Measurements from ENCODE around the gene SIX4.

The SIX4 gene

GRCh38 chr14:60722107-60722356 lies 2.1 kb downstream of the SIX4 start:
- DNase-seq (ENCODE audit: low read depth) = no peak

GRCh38 chr14:60721326-60722106 lies 2.6 kb downstream of the SIX4 start:
- DNase-seq (ENCODE audit: low read depth) = no peak

GRCh38 chr14:60720962-60721325 lies 3.2 kb downstream of the SIX4 start:
- no peak for DNase-seq (ENCODE audit: low read depth)

- DNase-seq (ENCODE audit: low read depth) = no peak
Measured at GRCh38 chr14:60720391-60720790, 3.8 kb downstream of the SIX4 start.

- no peak for DNase-seq (ENCODE audit: low read depth)
Measured at GRCh38 chr14:60713513-60713912, 10.6 kb downstream of the SIX4 start.

GRCh38 chr14:60710494-60710893 lies 13.7 kb downstream of the SIX4 start:
- DNase-seq (ENCODE audit: low read depth) = no peak

GRCh38 chr14:60707858-60708257 lies 16.3 kb downstream of the SIX4 start:
- DNase-seq (ENCODE audit: low read depth) = no peak

- DNase-seq (ENCODE audit: low read depth) = no peak
Measured at GRCh38 chr14:60705100-60705499, 19.1 kb downstream of the SIX4 start.

GRCh38 chr14:60700598-60700997 lies 23.6 kb downstream of the SIX4 start:
- no peak for DNase-seq (ENCODE audit: low read depth)

GRCh38 chr14:60695327-60695726 lies 28.8 kb downstream of the SIX4 start:
- no peak for DNase-seq (ENCODE audit: low read depth)

- DNase-seq (ENCODE audit: low read depth) = no peak
Measured at GRCh38 chr14:60691383-60692113, 32.6 kb downstream of the SIX4 start.

- DNase-seq (ENCODE audit: low read depth) = no peak
Measured at GRCh38 chr14:60686865-60687264, 37.3 kb downstream of the SIX4 start.

- no peak for DNase-seq (ENCODE audit: low read depth)
Measured at GRCh38 chr14:60684203-60684602, 39.9 kb downstream of the SIX4 start.

- DNase-seq (ENCODE audit: low read depth) = no peak
Measured at GRCh38 chr14:60681271-60681670, 42.9 kb downstream of the SIX4 start.

- DNase-seq (ENCODE audit: low read depth) = no peak
Measured at GRCh38 chr14:60680511-60680910, 43.6 kb downstream of the SIX4 start.

- no peak for DNase-seq (ENCODE audit: low read depth)
Measured at GRCh38 chr14:60679566-60680258, 44.4 kb downstream of the SIX4 start.

- no peak for DNase-seq (ENCODE audit: low read depth)
Measured at GRCh38 chr14:60677701-60678100, 46.5 kb downstream of the SIX4 start.

GRCh38 chr14:60670989-60671388 lies 53.2 kb downstream of the SIX4 start:
- no peak for DNase-seq (ENCODE audit: low read depth)

GRCh38 chr14:60668431-60669112 lies 55.6 kb downstream of the SIX4 start:
- DNase-seq (ENCODE audit: low read depth) = no peak

GRCh38 chr14:60665177-60665550 lies 59.0 kb downstream of the SIX4 start:
- DNase-seq (ENCODE audit: low read depth) = no peak

- no peak for DNase-seq (ENCODE audit: low read depth)
Measured at GRCh38 chr14:60662982-60663381, 61.2 kb downstream of the SIX4 start.

- DNase-seq (ENCODE audit: low read depth) = no peak
Measured at GRCh38 chr14:60661721-60662120, 62.4 kb downstream of the SIX4 start.
